SK-N-SH (cell line): Measurements from ENCODE around the gene ACTR3. TPM values are rescaled to one million over a fixed set of nuclear protein-coding genes. Genes with fewer than 3 reads are reported as not detected.

Experiments used
- CTCF ChIA-PET: fragments of 300-600, 350-600 bp; formaldehyde crosslinking; extraction: SDS; loops from one replicate; lab custom pipeline; 2021; lab: Yijun Ruan, JAX
- POLR2A ChIA-PET: fragments of 350-600 bp; sonication (Branson Sonifier 250); formaldehyde crosslinking; extraction: SDS; loops from one replicate; lab custom pipeline; 2020; ENCODE audit warnings: antibody characterized with exemption, inconsistent platforms; lab: Yijun Ruan, JAX
- DNase-seq: peaks from one replicate; pipeline ENCODE4 v3.0.0; 2012
- H2AFZ ChIP-seq: fragments of 200-600 bp; sonication (generic); 2 replicates; pipeline ENCODE4 v1.8.1; 2016; ENCODE audit warnings: antibody characterized with exemption, mild to moderate bottlenecking, low read depth
- H3F3A ChIP-seq: fragments of 200-600 bp; sonication (generic); replicated peaks from 2 replicates; pipeline ENCODE3; 2016; ENCODE audit warnings: antibody characterized with exemption, mild to moderate bottlenecking; ENCODE audit not compliant: insufficient read depth
- H3K27ac ChIP-seq, 2 experiments: fragments of 200-500 bp in 1 of 2; fragments of 200-600 bp in 1 of 2; sonication (Bioruptor generic) in 1 of 2; sonication (generic), shearing (Covaris generic) in 1 of 2; 2 replicates each; pipeline versions ENCODE4 v1.5.1 to v1.6.1; 2014 to 2016; ENCODE audit warnings: low read depth in 2 of 2, inconsistent platforms in 1 of 2, low read length in 1 of 2, mild to moderate bottlenecking in 1 of 2, mixed read lengths in 1 of 2
- H3K27me3 ChIP-seq: fragments of 200-600 bp; sonication (generic), shearing (Covaris generic); 2 replicates; pipeline ENCODE4 v1.6.1; 2016; ENCODE audit warnings: mixed run types; ENCODE audit not compliant: insufficient read depth
- H3K36me3 ChIP-seq, 2 experiments: fragments of 200-500 bp in 1 of 2; fragments of 200-600 bp in 1 of 2; sonication (Bioruptor generic) in 1 of 2; sonication (generic) in 1 of 2; replicated peaks in 1 of 2; 2 replicates each; pipeline versions ENCODE3 to v1.5.1; 2014 to 2016; ENCODE audit warnings: low read length in 1 of 2, mild to moderate bottlenecking in 1 of 2; ENCODE audit not compliant: insufficient read depth in 2 of 2, control insufficient read depth in 1 of 2
- H3K4me1 ChIP-seq, 2 experiments: fragments of 200-500 bp in 1 of 2; fragments of 200-600 bp in 1 of 2; sonication (Bioruptor generic) in 1 of 2; sonication (generic), shearing (Covaris generic) in 1 of 2; 2 replicates each; pipeline versions ENCODE4 v1.5.1 to v1.6.1; 2014 to 2016; ENCODE audit warnings: low read depth in 1 of 2, low read length in 1 of 2, mixed run types in 1 of 2; ENCODE audit not compliant: insufficient read depth in 2 of 2, control insufficient read depth in 1 of 2
- H3K4me2 ChIP-seq: fragments of 200-600 bp; sonication (generic), shearing (Covaris generic); 2 replicates; pipeline ENCODE4 v1.6.1; 2017; ENCODE audit warnings: mixed run types
- H3K4me3 ChIP-seq, 2 experiments: fragments of 200-500 bp in 1 of 2; fragments of 200-600 bp in 1 of 2; sonication (Bioruptor generic) in 1 of 2; sonication (generic), shearing (Covaris generic) in 1 of 2; 2 replicates each; pipeline versions ENCODE4 v1.5.1 to v1.8.1; 2014 to 2016; ENCODE audit warnings: low read depth in 2 of 2, inconsistent platforms in 1 of 2, low read length in 1 of 2, mild to moderate bottlenecking in 1 of 2, mixed read lengths in 1 of 2, moderate library complexity in 1 of 2
- H3K79me2 ChIP-seq: fragments of 200-600 bp; sonication (generic); 2 replicates; pipeline ENCODE4 v1.8.1; 2017; ENCODE audit warnings: mild to moderate bottlenecking; ENCODE audit not compliant: insufficient read depth
- H3K9ac ChIP-seq: fragments of 200-600 bp; sonication (generic); 2 replicates; pipeline ENCODE4 v1.6.1; 2017; ENCODE audit warnings: mixed run types
- H3K9me2 ChIP-seq: fragments of 200-600 bp; sonication (generic); 2 replicates; pipeline ENCODE4 v1.6.1; 2017; ENCODE audit warnings: mixed run types
- H3K9me3 ChIP-seq: fragments of 200-600 bp; sonication (generic); 2 replicates; pipeline ENCODE4 v1.6.1; 2017; ENCODE audit warnings: mixed run types, mild to moderate bottlenecking, moderate library complexity
- H4K20me1 ChIP-seq: fragments of 200-600 bp; sonication (generic); 2 replicates; pipeline ENCODE4 v1.6.1; 2017; ENCODE audit warnings: mild to moderate bottlenecking, mixed run types; ENCODE audit not compliant: insufficient read depth
- CHD2 ChIP-seq: fragments of 150-350 bp; IDR thresholded peaks from 2 replicates; pipeline ENCODE4 v1.6.1; 2018; ENCODE audit warnings: low read length; ENCODE audit not compliant: partially characterized antibody
- EZH2phosphoT487 ChIP-seq: fragments of 200-600 bp; sonication (generic); IDR thresholded peaks from 2 replicates; pipeline ENCODE4 v1.6.1; 2017; ENCODE audit warnings: low read depth, mixed run types, mild to moderate bottlenecking, antibody characterized with exemption, moderate library complexity, borderline replicate concordance
- FOXJ3 ChIP-seq: sonication (generic); formaldehyde crosslinking; IDR thresholded peaks from 2 replicates; pipeline ENCODE4 v1.5.1; 2020; ENCODE audit warnings: mild to moderate bottlenecking, missing genetic modification reagents
- FOXM1 ChIP-seq: IDR thresholded peaks from 2 replicates; pipeline ENCODE4 v1.4.0; 2012; ENCODE audit warnings: low read depth, mild to moderate bottlenecking
- GATA2 ChIP-seq: sonication (generic); formaldehyde crosslinking; IDR thresholded peaks from 2 replicates; pipeline ENCODE4 v1.5.0; 2020; ENCODE audit warnings: mild to moderate bottlenecking, missing genetic modification reagents
- JUND ChIP-seq: IDR thresholded peaks from 2 replicates; pipeline ENCODE4 v1.4.0; 2012
- MEF2A ChIP-seq: IDR thresholded peaks from 2 replicates; pipeline ENCODE4 v1.4.0; 2012; ENCODE audit warnings: low read depth, borderline replicate concordance
- MXI1 ChIP-seq: IDR thresholded peaks from 2 replicates; pipeline ENCODE4 v1.6.1; 2012; ENCODE audit warnings: mild to moderate bottlenecking, low read depth, low read length, improper control_type of control experiment
- PBX3 ChIP-seq: IDR thresholded peaks from 2 replicates; pipeline ENCODE4; 2012
- RFX5 ChIP-seq: IDR thresholded peaks from 2 replicates; pipeline ENCODE4 v1.6.1; 2012; ENCODE audit warnings: mild to moderate bottlenecking, improper control_type of control experiment, low read length
- TCF12 ChIP-seq: IDR thresholded peaks from 2 replicates; pipeline ENCODE4 v1.4.0; 2012
- USF2 ChIP-seq: fragments of 150-350 bp; IDR thresholded peaks from 2 replicates; pipeline ENCODE4 v1.6.1; 2017; ENCODE audit warnings: antibody characterized with exemption, low read length, low read depth, borderline replicate concordance
- WGBS: methylation state at CpG from one replicate; pipeline ENCODE4 v1.1.6; 2017; ENCODE audit warnings: low lambda C conversion rate; 5-methylcytosine and 5-hydroxymethylcytosine counted together
- polyA plus RNA-seq, 3 experiments: library from polyadenylated mRNA; depleted of rRNA; stranded (reverse); fragments of >200 nt; gene quantifications; 2 replicates each; pipeline ENCODE4 v1.2.3, GENCODE V29; 2012

The ACTR3 gene
- polyA plus RNA-seq, 1 of the 3 experiments (the other 2 are of a cell fraction) = 90.8 TPM

DNA sequence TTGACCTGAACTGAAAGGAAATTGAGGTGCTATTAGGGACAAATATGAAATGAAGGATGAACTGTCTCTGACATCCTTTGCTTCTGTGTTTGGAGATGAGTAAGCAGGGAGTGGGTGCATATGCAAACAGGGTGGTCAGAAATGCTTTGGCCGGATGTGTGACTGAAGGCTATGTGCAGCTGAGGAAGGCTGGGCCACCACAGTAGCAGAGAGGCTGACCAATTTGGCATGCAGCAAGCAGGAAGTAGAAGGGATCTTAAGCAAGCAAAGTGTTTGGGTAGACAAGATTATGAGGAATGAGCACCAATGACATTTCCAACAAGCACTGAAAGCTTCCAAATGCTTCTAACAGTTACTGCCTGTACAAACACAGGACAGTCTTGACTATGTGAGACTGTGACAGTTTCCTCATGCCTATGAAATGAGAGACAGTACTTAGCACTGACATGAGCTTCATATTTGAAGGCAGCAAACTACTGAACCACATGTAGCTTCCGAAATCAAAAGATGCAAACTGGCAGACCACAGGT lies 3.3 kb upstream of the ACTR3 start:
- H3K4me3 ChIP-seq = 0 out of 4 replicates have a peak overlapping the region, but pooled peaks of 1 of the 2 experiments have one; percentile 4
- no peaks in the 10 kb centered on the region; the same call in 1 of the 2 replicates for H4K20me1 ChIP-seq
- POLR2A ChIA-PET = no interaction called here
- no peak overlapping the region for H2AFZ ChIP-seq
- no peaks in the 10 kb centered on the region for H3K27me3 ChIP-seq
- H3K79me2 ChIP-seq = peaks cover 52% of the 10 kb centered on the region
- peak; percentile 12; the same call in 1 of the 2 replicates for TF ChIP-seq TCF12
- TF ChIP-seq FOXJ3 (CRISPR knock-in tag) = no peak
- peak; percentile 14; the same call in 1 of the 2 replicates for TF ChIP-seq PBX3
- TF ChIP-seq, all 33 proteins: peak for 2
- peaks cover 8 to 9% of the 10 kb centered on the region in 2 experiments; a peak in 3 of 4 replicates for H3K4me1 ChIP-seq
- no peak overlapping the region for H3K9ac ChIP-seq
- H3K36me3 ChIP-seq = peaks cover 3% of the 10 kb centered on the region in 2 experiments
- H3K9me3 ChIP-seq = no peaks in the 10 kb centered on the region
- CTCF ChIA-PET = no interaction called here
- H3F3A ChIP-seq = peaks cover 15% of the 10 kb centered on the region
- H3K27ac ChIP-seq = peak overlapping the region in 1 of 2 experiments; percentile 40; a peak in 2 of 4 replicates
- no peaks in the 10 kb centered on the region for H3K9me2 ChIP-seq
- no peak for DNase-seq
- peak overlapping the region; percentile 81 for H3K4me2 ChIP-seq
- WGBS = 64% methylated on average over 2 of the region's 2 CpGs

DNA sequence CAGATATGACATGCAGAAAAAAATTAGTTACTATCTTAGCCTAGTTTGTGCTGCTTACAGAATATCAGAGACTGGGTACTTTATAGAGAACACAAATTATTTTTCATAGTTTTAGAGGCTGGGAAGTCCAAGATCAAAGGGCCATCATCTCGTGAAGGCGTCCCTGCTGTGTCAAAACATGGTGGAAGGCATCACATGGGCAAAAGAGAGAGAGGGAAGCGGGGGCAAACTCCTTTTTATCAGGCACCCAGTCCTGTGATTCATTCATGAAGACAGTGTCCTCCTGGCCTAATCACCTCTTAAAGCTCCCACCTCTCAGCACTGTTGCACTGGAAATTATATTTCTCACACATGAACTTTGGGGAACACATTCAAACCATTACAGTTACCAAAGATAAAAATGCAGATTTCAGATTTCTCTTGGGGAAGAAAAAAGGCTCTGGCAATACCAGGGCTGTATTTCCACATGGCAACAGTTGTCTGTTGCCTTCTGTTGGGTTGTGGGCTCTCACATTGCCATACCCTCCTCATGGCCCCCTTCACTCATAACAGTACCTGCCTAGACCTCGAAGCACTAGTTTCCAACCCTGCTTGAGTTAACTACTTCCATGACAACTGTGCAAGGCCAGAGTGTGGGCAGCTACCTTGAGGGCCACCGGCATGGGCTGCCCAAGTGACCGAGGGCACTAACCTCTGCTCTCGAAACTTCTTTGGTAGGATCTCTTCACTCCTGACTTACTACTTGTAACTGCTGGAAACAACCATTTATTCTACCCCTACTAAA lies 2.7 kb upstream of the ACTR3 start:
- Histone ChIP-seq H3K9me3 (no peaks in the 10 kb centered on the region), H3K4me1 (peaks cover 14 to 15% of the 10 kb centered on the region in 2 experiments; a peak in 3 of 4 replicates), H3K9me2 (no peaks in the 10 kb centered on the region), H3K79me2 (peaks cover 59% of the 10 kb centered on the region), H2AFZ (no peak overlapping the region), H3K4me2 (peak overlapping the region; percentile 81), H3K27ac (peak overlapping the region in 1 of 2 experiments; percentile 40; a peak in 2 of 4 replicates)
- no peak for DNase-seq
- 91% methylated on average over 7 of the region's 7 CpGs for WGBS
- TF ChIP-seq FOXM1 (no peak), CHD2 (no peak), GATA2 (CRISPR knock-in tag) (no peak), RFX5 (no peak), EZH2phosphoT487 (no peak), JUND (no peak), MEF2A (no peak), PBX3 (no peak), USF2 (no peak), MXI1 (no peak), TCF12 (no peak)
- TF ChIP-seq, all 33 proteins: peak for 0
- Histone ChIP-seq H3K27me3 (no peaks in the 10 kb centered on the region), H3F3A (peaks cover 15% of the 10 kb centered on the region), H3K4me3 (no peak overlapping the region), H3K9ac (no peak overlapping the region), H4K20me1 (peaks cover 6% of the 10 kb centered on the region), H3K36me3 (peaks cover 3 to 4% of the 10 kb centered on the region in 2 experiments)
- CTCF ChIA-PET = no interaction called here
- POLR2A ChIA-PET = no interaction called here
